T-cell (primary cell): ENCODE measurements around the gene LRRC17. TPM values are rescaled to one million over a fixed set of nuclear protein-coding genes. Genes with fewer than 3 reads are reported as not detected.
"Not testable (repeated sequence)": the region's sequence is repeated elsewhere in the genome, so short reads cannot be mapped to it uniquely, and the experiment has no call there.

ENCODE experiments used
- ATAC-seq, 4 experiments: fragments of 200-7000 bp in 3 of 4; fragments of 150-1000 bp in 1 of 4; cut with Tn5 transposase; replicated peaks in 1 of 4; 1 replicate in 3 of 4; 2 replicates in 1 of 4; pipeline ENCODE4 v1.10.0; 2021; ENCODE audit warnings: moderate library complexity in 3 of 4, mild to moderate bottlenecking in 2 of 4, moderate number of reproducible peaks in 1 of 4
- CTCF ChIA-PET, 2 donors: fragments of 300-600 bp; sonication (Branson Sonifier 250); formaldehyde crosslinking; loops; one replicate each; lab custom pipeline; 2022; ENCODE audit warnings: antibody characterized with exemption in 2 of 2; lab: Charles Lee
- POLR2A ChIA-PET, 2 donors: fragments of 300-600 bp; sonication (Branson Sonifier 250); formaldehyde crosslinking; loops; one replicate each; lab custom pipeline; 2022; ENCODE audit warnings: antibody characterized with exemption in 2 of 2; lab: Charles Lee
- DNase-seq, 35 experiments: peaks; one replicate each; pipeline versions ENCODE4 v3.0.0 to v3.0.0-alpha.2; 2013 to 2023
- H3K27ac ChIP-seq: one replicate; pipeline ENCODE4 v1.5.1; 2013; ENCODE audit warnings: low read length
- H3K27me3 ChIP-seq, 2 experiments: replicated peaks in 1 of 2; 1 replicate in 1 of 2; 2 replicates in 1 of 2; pipeline versions ENCODE4 v1.6.1 to v1.7.0; 2013; ENCODE audit warnings: low read length in 1 of 2, mixed read lengths in 1 of 2; ENCODE audit not compliant: control insufficient read depth in 2 of 2, insufficient read depth in 2 of 2; ENCODE audit errors: extremely low read depth in 1 of 2
- H3K36me3 ChIP-seq, 2 donors: 1 replicate in 1 of 2; 2 replicates in 1 of 2; pipeline versions ENCODE4 v1.6.1 to v1.7.0; 2013; ENCODE audit warnings: low read length in 1 of 2; ENCODE audit not compliant: control insufficient read depth in 2 of 2, insufficient read depth in 1 of 2; ENCODE audit errors: extremely low read depth in 1 of 2
- H3K4me1 ChIP-seq, 2 experiments: 1 replicate in 1 of 2; 2 replicates in 1 of 2; pipeline versions ENCODE4 v1.6.1 to v1.7.0; 2013; ENCODE audit warnings: low read length in 2 of 2, mixed read lengths in 1 of 2; ENCODE audit not compliant: insufficient read depth in 2 of 2, control insufficient read depth in 1 of 2; ENCODE audit errors: extremely low read depth in 1 of 2
- H3K4me3 ChIP-seq, 2 donors: 1 replicate in 1 of 2; 2 replicates in 1 of 2; pipeline versions ENCODE4 v1.5.1 to v1.7.0; 2013; ENCODE audit warnings: mild to moderate bottlenecking in 2 of 2, low read length in 1 of 2, moderate library complexity in 1 of 2; ENCODE audit not compliant: control insufficient read depth in 1 of 2; ENCODE audit errors: extremely low read depth in 1 of 2
- H3K9me3 ChIP-seq: 2 replicates; pipeline ENCODE4 v1.7.0; 2013
- H3K27ac Mint-ChIP-seq, 2 donors: one replicate each; pipeline ENCODE4 v1.8.0; 2020 to 2021; ENCODE audit warnings: mild to moderate bottlenecking in 2 of 2, mixed read lengths in 2 of 2
- H3K27me3 Mint-ChIP-seq, 2 donors: one replicate each; pipeline ENCODE4 v1.8.0; 2021 to 2022; ENCODE audit warnings: mixed read lengths in 2 of 2
- H3K36me3 Mint-ChIP-seq: one replicate; pipeline ENCODE4 v1.8.0; 2021; ENCODE audit warnings: mixed read lengths
- H3K4me1 Mint-ChIP-seq, 3 donors: one replicate each; pipeline ENCODE4 v1.8.0; 2020 to 2022; ENCODE audit warnings: mixed read lengths in 3 of 3, mild to moderate bottlenecking in 1 of 3
- H3K4me3 Mint-ChIP-seq, 3 donors: one replicate each; pipeline ENCODE4 v1.8.0; 2020 to 2022; ENCODE audit warnings: mild to moderate bottlenecking in 3 of 3, mixed read lengths in 3 of 3, moderate library complexity in 3 of 3
- H3K9me3 Mint-ChIP-seq, 3 donors: one replicate each; pipeline ENCODE4 v1.8.0; 2020 to 2022; ENCODE audit warnings: mixed read lengths in 3 of 3
- WGBS: methylation state at CpG from one replicate; pipeline ENCODE4 v1.1.5; 2013; ENCODE audit warnings: missing lambda C conversion rate; ENCODE audit not compliant: insufficient coverage; 5-methylcytosine and 5-hydroxymethylcytosine counted together
- total RNA-seq, 35 experiments: library from RNA in 6 of 35; stranded (reverse) in 6 of 35; fragments of 120-200 nt in 1 of 35; gene quantifications; one replicate each; pipeline versions ENCODE4 v1.2.1 to v1.2.4 and lab custom pipeline; 2013 to 2026

Gene LRRC17
- total RNA-seq, 5 donors from 2014 or later (not counting 1 experiment from before 2014, with no cell fraction given), result 0.18 to 0.47 (median 0.36) TPM

DNA sequence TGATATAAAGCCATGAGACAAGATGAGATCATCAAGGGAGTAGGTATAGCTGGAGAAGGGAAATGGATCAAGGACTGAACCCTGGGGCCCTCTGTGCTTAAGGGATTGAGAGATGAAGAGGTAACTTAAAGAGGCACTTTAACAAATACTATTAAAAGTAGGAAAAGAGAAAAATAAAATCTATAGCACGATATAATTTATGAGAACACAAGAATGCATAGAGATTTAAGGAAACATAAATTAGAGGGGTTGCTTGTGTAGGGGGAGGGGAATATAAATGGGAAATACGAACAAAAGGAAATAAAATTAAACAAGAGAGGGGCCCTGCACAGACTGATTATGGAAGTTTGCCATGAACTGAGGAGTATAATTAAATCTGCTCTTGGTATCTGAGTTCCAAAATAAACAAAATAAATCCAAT, 15.6 kb upstream of the LRRC17 start:
- Histone ChIP-seq H3K4me1 (no peaks in the 10 kb centered on the region), H3K27me3 (no peaks in the 10 kb centered on the region), H3K4me3 (no peak overlapping the region), H3K9me3 (no peaks in the 10 kb centered on the region), H3K36me3 (no peaks in the 10 kb centered on the region), H3K27ac (no peak overlapping the region)
- WGBS, result no CpG with 5 or more reads among the region's 2 CpGs
- Mint-ChIP-seq H3K9me3 (no peaks in the 10 kb centered on the region), H3K4me1 (no peaks in the 10 kb centered on the region), H3K27ac (no peak overlapping the region), H3K4me3 (no peak overlapping the region), H3K27me3 (no peaks in the 10 kb centered on the region), H3K36me3 (no peaks in the 10 kb centered on the region)
- ChIA-PET POLR2A (interaction anchor here in 1 of 2 donors (0.6 kb wide), 1 partner anchor 17 kb away, joined by 3 read pairs; no protein-coding TSS in a partner anchor), CTCF (no interaction called here)
- ATAC-seq (no peak), DNase-seq (no peak)

DNA sequence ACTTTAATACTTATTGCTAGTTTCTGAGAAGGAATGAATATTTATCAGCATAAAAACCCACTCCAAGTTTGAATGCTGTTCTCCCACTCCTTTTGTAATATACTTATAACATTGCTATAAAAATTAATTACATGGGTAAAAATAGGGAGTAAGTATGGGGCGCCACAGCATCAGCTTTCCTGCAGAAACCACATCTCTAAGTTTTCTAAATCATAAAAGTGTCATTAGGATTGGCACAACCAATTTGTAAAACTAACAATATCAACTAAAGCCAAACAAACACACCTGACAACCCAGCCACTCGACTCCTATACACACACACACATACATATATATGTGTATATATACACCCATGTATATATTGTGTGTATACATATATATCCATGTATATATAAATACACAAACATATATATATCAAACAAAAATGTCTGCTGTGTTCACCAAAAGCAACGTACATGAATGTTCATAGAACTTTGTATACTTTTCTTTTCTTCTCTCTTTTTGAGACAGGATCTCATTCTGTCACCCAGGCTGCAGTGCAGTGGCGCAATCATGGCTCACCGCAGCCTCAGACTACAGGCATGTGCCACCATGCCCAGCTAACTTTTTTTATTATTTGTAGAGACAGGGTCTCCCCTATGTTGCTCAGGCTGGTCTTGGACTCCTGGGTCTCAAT, 14.8 kb upstream of the LRRC17 start:
- CTCF ChIA-PET, result no interaction called here
- Histone ChIP-seq H3K4me1 (no peaks in the 10 kb centered on the region), H3K27ac (no peak overlapping the region), H3K9me3 (no peaks in the 10 kb centered on the region), H3K36me3 (no peaks in the 10 kb centered on the region), H3K27me3 (no peaks in the 10 kb centered on the region), H3K4me3 (no peak overlapping the region)
- no peaks in the 10 kb centered on the region for H3K4me1 Mint-ChIP-seq
- H3K9me3 Mint-ChIP-seq, result no peaks in the 10 kb centered on the region
- H3K27ac Mint-ChIP-seq, result no peak overlapping the region
- H3K4me3 Mint-ChIP-seq, result no peak overlapping the region
- 100% methylated on average over 2 of the region's 5 CpGs for WGBS
- ATAC-seq (no peak), DNase-seq (no peak)
- POLR2A ChIA-PET, result interaction anchor here in 1 of 2 donors (0.6 kb wide), 1 partner anchor 16 kb away, joined by 3 read pairs; no protein-coding TSS in a partner anchor
- H3K27me3 Mint-ChIP-seq, result no peaks in the 10 kb centered on the region
- no peaks in the 10 kb centered on the region for H3K36me3 Mint-ChIP-seq

DNA sequence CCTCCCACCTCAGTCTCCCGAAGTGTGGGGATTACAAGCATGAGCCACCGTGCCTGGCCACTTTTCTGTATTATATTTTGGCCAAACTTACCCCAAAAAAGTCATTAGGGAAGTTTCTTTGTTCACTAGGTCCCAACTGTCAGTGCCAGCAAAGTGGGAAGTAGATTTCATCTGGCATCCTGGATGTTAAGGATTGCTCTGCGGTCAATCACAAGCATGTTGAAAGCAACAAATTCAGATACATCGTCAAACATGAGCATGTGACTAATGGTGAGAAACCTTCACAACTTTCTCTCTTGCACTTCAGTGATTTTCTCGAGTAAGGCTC, 14.3 kb upstream of the LRRC17 start:
- WGBS, result no CpG with 5 or more reads among the region's 5 CpGs
- Histone ChIP-seq H3K4me1 (no peaks in the 10 kb centered on the region), H3K36me3 (no peaks in the 10 kb centered on the region), H3K27ac (no peak overlapping the region), H3K4me3 (no peak overlapping the region), H3K27me3 (no peaks in the 10 kb centered on the region), H3K9me3 (no peaks in the 10 kb centered on the region)
- no peak overlapping the region for H3K27ac Mint-ChIP-seq
- H3K9me3 Mint-ChIP-seq, result peaks cover 0 to 4% (median 2%) of the 10 kb centered on the region in 3 donors
- no peaks in the 10 kb centered on the region for H3K36me3 Mint-ChIP-seq
- no peak for DNase-seq
- H3K4me3 Mint-ChIP-seq, result no peak overlapping the region
- ChIA-PET POLR2A (no interaction called here), CTCF (no interaction called here)
- H3K4me1 Mint-ChIP-seq, result no peaks in the 10 kb centered on the region
- no peak for ATAC-seq
- no peaks in the 10 kb centered on the region for H3K27me3 Mint-ChIP-seq

DNA sequence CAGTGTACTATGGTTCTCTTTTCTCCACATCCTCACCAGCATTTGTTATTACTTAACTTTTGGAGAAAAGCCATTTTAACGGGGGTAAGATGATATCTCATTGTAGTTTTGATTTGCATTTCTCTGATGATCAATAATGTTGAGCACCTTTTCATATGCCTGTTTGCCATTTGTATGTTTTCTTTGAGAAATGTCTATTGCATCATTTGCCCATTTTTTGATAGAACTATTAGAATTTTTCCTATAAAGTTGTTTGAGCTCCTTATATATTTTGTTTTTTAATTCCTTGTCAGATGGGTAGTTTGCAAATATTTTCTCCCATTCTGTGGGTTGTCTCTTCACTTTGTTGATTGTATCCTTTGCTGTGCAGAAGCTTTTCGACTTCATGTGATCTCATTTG, 10.7 kb upstream of the LRRC17 start:
- H3K4me1 Mint-ChIP-seq, CTCF ChIA-PET, ATAC-seq: not testable (repeated sequence)

DNA sequence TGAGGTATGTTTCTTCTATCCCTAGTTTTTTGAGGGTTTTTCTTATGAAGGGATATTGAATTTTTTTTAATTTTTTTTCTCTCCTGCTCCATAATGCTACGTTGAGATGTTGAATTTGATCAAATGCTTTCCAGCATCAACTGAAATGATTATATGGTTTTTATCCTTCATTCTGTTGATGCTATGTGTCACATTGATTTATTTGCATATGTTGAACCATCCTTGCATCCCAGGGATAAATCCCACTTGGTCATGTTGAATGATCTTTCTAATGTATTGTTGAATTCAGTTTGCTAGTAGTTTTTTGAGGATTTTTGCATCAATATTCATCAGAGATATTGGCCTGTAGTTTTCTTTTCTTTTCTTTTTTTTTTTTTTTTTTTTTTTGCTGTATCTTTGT, 9.2 kb upstream of the LRRC17 start:
- H3K4me1 ChIP-seq, H3K4me3 Mint-ChIP-seq, POLR2A ChIA-PET, H3K27me3 Mint-ChIP-seq, ATAC-seq, DNase-seq, H3K9me3 ChIP-seq, H3K4me1 Mint-ChIP-seq, H3K27ac Mint-ChIP-seq, H3K36me3 Mint-ChIP-seq, H3K27me3 ChIP-seq, H3K4me3 ChIP-seq, H3K36me3 ChIP-seq, H3K27ac ChIP-seq, CTCF ChIA-PET: not testable (repeated sequence)
- no CpG with 5 or more reads among the region's 1 CpG for WGBS
- H3K9me3 Mint-ChIP-seq, result peaks cover 6 to 22% (median 6%) of the 10 kb centered on the region in 3 donors

More for the DNA sequence above, 10.7 kb upstream of the LRRC17 start:
- DNase-seq, H3K36me3 ChIP-seq, H3K27me3 Mint-ChIP-seq, H3K27me3 ChIP-seq, H3K9me3 ChIP-seq, H3K4me3 Mint-ChIP-seq, H3K4me3 ChIP-seq, H3K27ac Mint-ChIP-seq, H3K36me3 Mint-ChIP-seq, H3K27ac ChIP-seq, POLR2A ChIA-PET, H3K4me1 ChIP-seq: not testable (repeated sequence)
- no CpG with 5 or more reads among the region's 2 CpGs for WGBS
- peaks cover 4 to 14% (median 6%) of the 10 kb centered on the region in 3 donors for H3K9me3 Mint-ChIP-seq

DNA sequence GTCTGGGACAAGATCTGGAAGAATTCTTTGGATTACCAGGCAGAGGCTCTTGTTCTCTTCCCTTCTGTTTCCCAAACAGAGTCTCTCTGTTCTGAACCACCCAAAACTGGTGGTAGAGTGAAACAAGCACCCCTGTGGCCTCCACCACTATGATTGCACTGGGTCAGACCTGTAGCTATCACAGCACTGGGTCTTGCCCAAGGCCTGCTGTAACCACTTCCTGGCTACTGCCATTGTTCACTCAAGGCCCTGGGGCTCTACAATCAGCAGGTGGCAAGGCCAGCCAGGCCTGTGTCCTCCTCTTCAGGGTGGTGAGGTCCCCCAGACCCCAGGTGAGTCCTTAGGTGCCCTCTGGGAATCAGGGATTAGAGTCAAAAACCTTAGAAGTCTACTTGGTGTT, 4.1 kb upstream of the LRRC17 start:
- H3K27me3 Mint-ChIP-seq, result peaks cover 0 to 5% of the 10 kb centered on the region in 2 donors
- H3K4me1 Mint-ChIP-seq, result peaks cover 0 to 4% (median 3%) of the 10 kb centered on the region in 3 donors

More for the DNA sequence above, 4.1 kb upstream of the LRRC17 start:
- no peak overlapping the region for H3K27ac ChIP-seq
- Mint-ChIP-seq H3K36me3 (peaks cover 12% of the 10 kb centered on the region), H3K9me3 (peaks cover 3 to 17% (median 6%) of the 10 kb centered on the region in 3 donors), H3K4me3 (no peak overlapping the region), H3K27ac (no peak overlapping the region)
- CTCF ChIA-PET, result no interaction called here
- H3K4me1 ChIP-seq, result no peaks in the 10 kb centered on the region
- H3K9me3 ChIP-seq, result no peaks in the 10 kb centered on the region
- peaks cover 0 to 7% of the 10 kb centered on the region in 2 experiments for H3K27me3 ChIP-seq
- no peaks in the 10 kb centered on the region for H3K36me3 ChIP-seq
- H3K4me3 ChIP-seq, result no peak overlapping the region
- POLR2A ChIA-PET, result no interaction called here
- DNase-seq (no peak), ATAC-seq (no peak)
